ENCODE data around the gene LEKR1.

DNA sequence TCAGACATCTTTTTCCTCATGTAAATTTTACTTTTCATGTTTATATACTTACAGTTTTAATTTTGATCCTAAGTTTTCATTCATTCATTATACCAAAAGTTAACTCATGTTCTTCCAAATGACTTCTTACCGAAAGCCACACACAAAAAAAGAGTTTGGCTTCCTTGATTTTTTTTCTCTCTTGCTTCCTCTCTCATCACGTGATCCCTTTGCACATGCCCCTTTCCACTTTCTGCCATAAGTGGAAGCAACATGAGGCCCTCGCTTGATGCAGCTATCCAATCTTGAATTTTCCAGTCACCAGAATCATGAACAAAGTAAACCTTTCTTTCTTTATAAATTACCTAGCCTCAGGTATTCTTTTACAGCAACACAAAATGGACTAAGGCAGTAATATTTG lies 93.7 kb downstream of the LEKR1 start:
- TF ChIP-seq RARB (CRISPR knock-in tag; IDR thresholded peaks at IDR 0.05) = no peak
- TF ChIP-seq ZC3H10 (CRISPR knock-in tag; IDR thresholded peaks at IDR 0.05) = no peak
- TF ChIP-seq, protein P1, sequence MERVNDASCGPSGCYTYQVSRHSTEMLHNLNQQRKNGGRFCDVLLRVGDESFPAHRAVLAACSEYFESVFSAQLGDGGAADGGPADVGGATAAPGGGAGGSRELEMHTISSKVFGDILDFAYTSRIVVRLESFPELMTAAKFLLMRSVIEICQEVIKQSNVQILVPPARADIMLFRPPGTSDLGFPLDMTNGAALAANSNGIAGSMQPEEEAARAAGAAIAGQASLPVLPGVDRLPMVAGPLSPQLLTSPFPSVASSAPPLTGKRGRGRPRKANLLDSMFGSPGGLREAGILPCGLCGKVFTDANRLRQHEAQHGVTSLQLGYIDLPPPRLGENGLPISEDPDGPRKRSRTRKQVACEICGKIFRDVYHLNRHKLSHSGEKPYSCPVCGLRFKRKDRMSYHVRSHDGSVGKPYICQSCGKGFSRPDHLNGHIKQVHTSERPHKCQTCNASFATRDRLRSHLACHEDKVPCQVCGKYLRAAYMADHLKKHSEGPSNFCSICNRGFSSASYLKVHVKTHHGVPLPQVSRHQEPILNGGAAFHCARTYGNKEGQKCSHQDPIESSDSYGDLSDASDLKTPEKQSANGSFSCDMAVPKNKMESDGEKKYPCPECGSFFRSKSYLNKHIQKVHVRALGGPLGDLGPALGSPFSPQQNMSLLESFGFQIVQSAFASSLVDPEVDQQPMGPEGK (CRISPR knock-in tag; IDR thresholded peaks at IDR 0.05; ENCODE audit: borderline replicate concordance) = no peak
- no peak for TF ChIP-seq ZFP30 (CRISPR knock-in tag; IDR thresholded peaks at IDR 0.05)
- no peak for TF ChIP-seq ZNF70 (CRISPR knock-in tag; IDR thresholded peaks at IDR 0.05)
- TF ChIP-seq BACH2 (CRISPR knock-in tag; IDR thresholded peaks at IDR 0.05; ENCODE audit: borderline replicate concordance) = no peak
- TF ChIP-seq, protein P2, sequence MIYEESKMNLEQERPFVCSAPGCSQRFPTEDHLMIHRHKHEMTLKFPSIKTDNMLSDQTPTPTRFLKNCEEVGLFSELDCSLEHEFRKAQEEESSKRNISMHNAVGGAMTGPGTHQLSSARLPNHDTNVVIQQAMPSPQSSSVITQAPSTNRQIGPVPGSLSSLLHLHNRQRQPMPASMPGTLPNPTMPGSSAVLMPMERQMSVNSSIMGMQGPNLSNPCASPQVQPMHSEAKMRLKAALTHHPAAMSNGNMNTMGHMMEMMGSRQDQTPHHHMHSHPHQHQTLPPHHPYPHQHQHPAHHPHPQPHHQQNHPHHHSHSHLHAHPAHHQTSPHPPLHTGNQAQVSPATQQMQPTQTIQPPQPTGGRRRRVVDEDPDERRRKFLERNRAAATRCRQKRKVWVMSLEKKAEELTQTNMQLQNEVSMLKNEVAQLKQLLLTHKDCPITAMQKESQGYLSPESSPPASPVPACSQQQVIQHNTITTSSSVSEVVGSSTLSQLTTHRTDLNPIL (CRISPR knock-in tag; IDR thresholded peaks at IDR 0.05; ENCODE audit: low read depth) = no peak
- TF ChIP-seq ISL1 (CRISPR knock-in tag; IDR thresholded peaks at IDR 0.05) = no peak
